HepG2 (cell line): ENCODE data around the gene EPB41L5. TPM values are rescaled to one million over a fixed set of nuclear protein-coding genes. Genes with fewer than 3 reads are reported as not detected.

ENCODE experiments used
- AKAP8 ChIP-seq: sonication (generic); formaldehyde crosslinking; IDR thresholded peaks from 2 replicates; pipeline ENCODE4 v1.5.1; 2020; ENCODE audit warnings: mild to moderate bottlenecking, missing genetic modification reagents
- EP300 ChIP-seq, 3 experiments: sonication (generic) in 1 of 3; formaldehyde crosslinking in 1 of 3; IDR thresholded peaks; 2 replicates each; pipeline versions ENCODE4 v1.5.1 to v1.6.1; 2011 to 2020; ENCODE audit warnings: low read depth in 2 of 3, low read length in 2 of 3, borderline replicate concordance in 1 of 3, improper control_type of control experiment in 1 of 3, mild to moderate bottlenecking in 1 of 3, missing genetic modification reagents in 1 of 3, moderate library complexity in 1 of 3
- FOXO4 ChIP-seq: sonication (generic); formaldehyde crosslinking; conservative IDR thresholded peaks from 2 replicates; pipeline ENCODE4 v1.8.1; 2023; ENCODE audit warnings: missing genetic modification reagents
- MXI1 ChIP-seq: IDR thresholded peaks from 3 replicates; pipeline ENCODE4 v1.6.1; 2012; ENCODE audit warnings: low read depth, low read length, inconsistent platforms, borderline replicate concordance
- MYC ChIP-seq: sonication (generic); formaldehyde crosslinking; IDR thresholded peaks from 2 replicates; pipeline ENCODE4 v1.9.0; 2021; ENCODE audit warnings: missing genetic modification reagents, borderline replicate concordance
- NR1H2 ChIP-seq: sonication (generic); formaldehyde crosslinking; IDR thresholded peaks from 2 replicates; pipeline ENCODE4 v1.8.1; 2022; ENCODE audit warnings: low read depth, missing genetic modification reagents, borderline replicate concordance
- RARG ChIP-seq: sonication (generic); formaldehyde crosslinking; IDR thresholded peaks from 2 replicates; pipeline ENCODE4 v1.4.0; 2020; ENCODE audit warnings: low read depth, mild to moderate bottlenecking, missing genetic modification reagents
- REPIN1 ChIP-seq: sonication (generic); formaldehyde crosslinking; IDR thresholded peaks from 2 replicates; pipeline ENCODE4 v1.8.0; 2022; ENCODE audit warnings: missing genetic modification reagents, low read depth, mild to moderate bottlenecking, borderline replicate concordance
- SKI ChIP-seq: fragments of 450-650 bp; IDR thresholded peaks from one replicate; pipeline ENCODE4 v1.6.1; 2018; ENCODE audit warnings: mild to moderate bottlenecking; ENCODE audit not compliant: partially characterized antibody
- SRSF9 ChIP-seq: fragments of 200-400 bp; formaldehyde crosslinking; IDR thresholded peaks from 2 replicates; pipeline ENCODE4 v1.6.1; 2018; ENCODE audit warnings: borderline replicate concordance, mild to moderate bottlenecking, low read depth, low read length; ENCODE audit not compliant: insufficient read depth, poor library complexity, severe bottlenecking
- THAP8 ChIP-seq: sonication (generic); formaldehyde crosslinking; IDR thresholded peaks from 2 replicates; pipeline ENCODE4 v1.5.1; 2020; ENCODE audit warnings: missing genetic modification reagents, mild to moderate bottlenecking, borderline replicate concordance
- THYN1 ChIP-seq: sonication (generic); formaldehyde crosslinking; IDR thresholded peaks from 2 replicates; pipeline ENCODE4 v1.8.1; 2023; ENCODE audit warnings: low read depth, mild to moderate bottlenecking, moderate library complexity, missing genetic modification reagents, borderline replicate concordance
- ZBTB4 ChIP-seq: sonication (generic); formaldehyde crosslinking; IDR thresholded peaks from 2 replicates; pipeline ENCODE4 v1.4.0; 2020; ENCODE audit warnings: missing genetic modification reagents, mild to moderate bottlenecking, borderline replicate concordance
- ZBTB42 ChIP-seq: sonication (generic); formaldehyde crosslinking; IDR thresholded peaks from 2 replicates; pipeline ENCODE4 v1.5.0; 2020; ENCODE audit warnings: mild to moderate bottlenecking, missing genetic modification reagents
- ZNF18 ChIP-seq: sonication (generic); formaldehyde crosslinking; IDR thresholded peaks from 2 replicates; pipeline ENCODE4 v1.8.0; 2022; ENCODE audit warnings: mild to moderate bottlenecking, missing genetic modification reagents; ENCODE audit not compliant: insufficient replicate concordance
- ZNF556 ChIP-seq: sonication (generic); formaldehyde crosslinking; IDR thresholded peaks from 2 replicates; pipeline ENCODE4 v1.4.0; 2020; ENCODE audit warnings: mild to moderate bottlenecking, missing genetic modification reagents, borderline replicate concordance
- ZNF629 ChIP-seq: sonication (generic); formaldehyde crosslinking; conservative IDR thresholded peaks from 2 replicates; pipeline ENCODE4 v1.5.0; 2020; ENCODE audit warnings: missing genetic modification reagents
- ZNF747 ChIP-seq: sonication (generic); formaldehyde crosslinking; IDR thresholded peaks from 2 replicates; pipeline ENCODE4 v1.8.1; 2023; ENCODE audit warnings: missing genetic modification reagents, mild to moderate bottlenecking, borderline replicate concordance
- ZSCAN21 ChIP-seq: sonication (generic); formaldehyde crosslinking; IDR thresholded peaks from 2 replicates; pipeline ENCODE4 v1.8.0; 2022; ENCODE audit warnings: mild to moderate bottlenecking, missing genetic modification reagents, moderate library complexity, borderline replicate concordance
- polyA plus RNA-seq, 8 experiments: library from polyadenylated mRNA; depleted of rRNA in 3 of 8; stranded (reverse) in 7 of 8; unstranded in 1 of 8; fragments of >200 nt; fragmentation: Illumina TruSeq in 4 of 8; extraction: Trizol in 4 of 8; gene quantifications; 2 replicates each; pipeline versions ENCODE4 v1.2.1 to v1.2.3, GENCODE V29; 2011 to 2016; ENCODE audit warnings: low read depth in 4 of 8, missing spikeins in 1 of 8, mixed read lengths in 1 of 8; ENCODE audit not compliant: insufficient read depth in 1 of 8
- total RNA-seq, 5 experiments: library from RNA; depleted of rRNA; stranded (reverse); fragments of >200 nt; fragmentation: Illumina TruSeq; extraction: Trizol; gene quantifications; 2 replicates each; pipeline ENCODE4 v1.2.3, GENCODE V29; 2016; ENCODE audit warnings: low read depth in 1 of 5

EPB41L5 gene
- total and polyA plus RNA-seq, 2 of the 13 experiments (the other 11 are each of a cell fraction or from before 2014, with no cell fraction given) = 40.5 to 47.5 TPM

GRCh38 chr2:120134263-120134662, 121.4 kb downstream of the EPB41L5 start (continued):
- TF ChIP-seq FOXO4 (CRISPR knock-in tag) = no peak
- no peak for TF ChIP-seq ZNF629 (CRISPR knock-in tag)
- TF ChIP-seq MXI1 = no peak
- TF ChIP-seq SKI = no peak
- no peak for TF ChIP-seq MYC (CRISPR knock-in tag)
- no peak for TF ChIP-seq ZSCAN21 (CRISPR knock-in tag)
- TF ChIP-seq ZNF18 (CRISPR knock-in tag) = no peak
- TF ChIP-seq REPIN1 (CRISPR knock-in tag) = no peak
- TF ChIP-seq ZNF747 (CRISPR knock-in tag) = no peak
- no peak for TF ChIP-seq RARG (CRISPR knock-in tag)
- TF ChIP-seq EP300 (IDR thresholded peaks at IDR 0.05; ENCODE audit: low read depth in 2 of 2, low read length in 2 of 2) = no peak
- peak; percentile 17; the same call in 1 of the 2 replicates for TF ChIP-seq EP300 (CRISPR knock-in tag; IDR thresholded peaks at IDR 0.05; ENCODE audit: borderline replicate concordance)
- no peak for TF ChIP-seq SRSF9
- TF ChIP-seq ZNF556 (CRISPR knock-in tag) = no peak
- TF ChIP-seq THYN1 (CRISPR knock-in tag) = no peak
- TF ChIP-seq NR1H2 = no peak
- no peak for TF ChIP-seq AKAP8 (CRISPR knock-in tag)
- no peak for TF ChIP-seq THAP8
- TF ChIP-seq ZBTB4 (CRISPR knock-in tag) = no peak
- TF ChIP-seq ZBTB42 (CRISPR knock-in tag) = no peak
